Transverse colon (tissue), 3 donors: ENCODE results near the gene EYS.

ENCODE experiments used
- CTCF ChIP-seq, 5 experiments: fragments of 200-600 bp in 3 of 5; fragments of 450-650 bp in 2 of 5; sonication (generic) in 3 of 5; IDR thresholded peaks; 1 replicate in 2 of 5; 2 replicates in 3 of 5; pipeline ENCODE4 v1.5.1; 2016 to 2017; ENCODE audit warnings: antibody characterized with exemption in 5 of 5, inconsistent platforms in 3 of 5, mild to moderate bottlenecking in 2 of 5, moderate library complexity in 1 of 5
- POLR2A ChIP-seq: fragments of 450-650 bp; IDR thresholded peaks from one replicate; pipeline ENCODE4 v1.6.1; 2016; ENCODE audit warnings: antibody characterized with exemption, mild to moderate bottlenecking, moderate library complexity

- TF ChIP-seq CTCF (IDR thresholded peaks at IDR 0.05) (no peak), POLR2A (no peak)
Measured at GRCh38 chr6:63709148-63709547, 1997.9 kb downstream of the EYS start.
